HepG2 (cell line): ENCODE data around the gene SMC1A.

Experiments
- CTCF ChIP-seq: sonication (generic); formaldehyde crosslinking; IDR thresholded peaks from 2 replicates; pipeline ENCODE4 v1.5.0; 2020; ENCODE audit warnings: mild to moderate bottlenecking, missing genetic modification reagents, moderate library complexity
- ETS1 ChIP-seq: sonication (generic); formaldehyde crosslinking; IDR thresholded peaks from 2 replicates; pipeline ENCODE4 v1.4.0; 2020; ENCODE audit warnings: missing genetic modification reagents
- POLR2A ChIP-seq, 2 experiments: IDR thresholded peaks; 2 replicates each; pipeline ENCODE4 v1.6.1; 2011; ENCODE audit warnings: low read depth in 2 of 2, low read length in 2 of 2, mild to moderate bottlenecking in 1 of 2, moderate library complexity in 1 of 2; ENCODE audit not compliant: insufficient read depth in 1 of 2
- TCF12 ChIP-seq, 2 experiments: fragments of 450-650 bp in 1 of 2; sonication (generic) in 1 of 2; formaldehyde crosslinking in 1 of 2; IDR thresholded peaks; 2 replicates each; pipeline versions ENCODE4 v1.6.1 to v1.8.0; 2017 to 2022; ENCODE audit warnings: antibody characterized with exemption in 1 of 2, mild to moderate bottlenecking in 1 of 2, missing genetic modification reagents in 1 of 2, moderate library complexity in 1 of 2
- ZNF24 ChIP-seq: fragments of 450-650 bp; IDR thresholded peaks from 2 replicates; pipeline ENCODE4 v1.6.1; 2017; ENCODE audit warnings: antibody characterized with exemption, mild to moderate bottlenecking
- ZSCAN9 ChIP-seq: IDR thresholded peaks from 2 replicates; pipeline ENCODE4 v1.6.1; 2016; ENCODE audit warnings: borderline replicate concordance

- TF ChIP-seq ZNF24 (no peak), ZSCAN9 (CRISPR knock-in tag) (no peak), ETS1 (CRISPR knock-in tag) (no peak), CTCF (no peak), POLR2A (IDR thresholded peaks at IDR 0.05; ENCODE audit: insufficient read depth in 1 of 2, low read depth in 2 of 2, low read length in 2 of 2) (no peak), TCF12 (IDR thresholded peaks at IDR 0.05) (no peak), TCF12 (CRISPR knock-in tag; IDR thresholded peaks at IDR 0.05) (no peak)
These were observed 60.0 kb downstream of the SMC1A start for GRCh38 chrX:53362449-53362848.
